H1 (cell line): ENCODE measurements around the gene NUDT9. TPM values are rescaled to one million over a fixed set of nuclear protein-coding genes. Genes with fewer than 3 reads are reported as not detected.

ENCODE experiments used
- CTCF ChIA-PET: fragments of 300-600 bp; sonication (Branson Sonifier 250); formaldehyde crosslinking; loops from one replicate; lab custom pipeline; 2021; ENCODE audit not compliant: partially characterized antibody; lab: Charles Lee
- POLR2A ChIA-PET: fragments of 300-600 bp; sonication (Branson Sonifier 250); formaldehyde crosslinking; loops from one replicate; lab custom pipeline; 2021; ENCODE audit warnings: inconsistent platforms; ENCODE audit not compliant: partially characterized antibody; lab: Charles Lee
- DNase-seq, 2 experiments: peaks; one replicate each; pipeline versions ENCODE4 v3.0.0 to v3.0.0-alpha.2; 2010 to 2022; ENCODE audit warnings: low spot score in 2 of 2, low read depth in 1 of 2, mixed read lengths in 1 of 2
- FAIRE-seq: peaks from 2 replicates; lab custom pipeline; 2011; peaks lifted over from hg19 to GRCh38; lab: Jason Lieb, UNC
- H2AFZ ChIP-seq: 2 replicates; pipeline ENCODE4 v1.8.1; 2012; ENCODE audit warnings: low read length, inconsistent platforms
- H2AK5ac ChIP-seq: 2 replicates; pipeline ENCODE4 v1.6.1; 2013; ENCODE audit warnings: low read depth, low read length
- H2BK120ac ChIP-seq: replicated peaks from 2 replicates; pipeline ENCODE3; 2013; ENCODE audit warnings: low read depth, low read length, inconsistent platforms
- H2BK12ac ChIP-seq: 2 replicates; pipeline ENCODE4 v1.6.1; 2013; ENCODE audit warnings: low read depth, low read length
- H2BK15ac ChIP-seq: 2 replicates; pipeline ENCODE4 v1.6.1; 2013; ENCODE audit warnings: low read length
- H2BK20ac ChIP-seq: 2 replicates; pipeline ENCODE4 v1.6.1; 2013; ENCODE audit warnings: low read length
- H2BK5ac ChIP-seq: 2 replicates; pipeline ENCODE4 v1.6.1; 2013; ENCODE audit warnings: low read depth, low read length
- H3K14ac ChIP-seq: 2 replicates; pipeline ENCODE4 v1.6.1; 2013; ENCODE audit warnings: inconsistent platforms; ENCODE audit not compliant: insufficient read length
- H3K18ac ChIP-seq: 2 replicates; pipeline ENCODE4 v1.6.1; 2013; ENCODE audit warnings: low read length; ENCODE audit errors: extremely low read depth
- H3K23ac ChIP-seq: 2 replicates; pipeline ENCODE4 v1.6.1; 2013; ENCODE audit warnings: inconsistent platforms; ENCODE audit not compliant: insufficient read length
- H3K23me2 ChIP-seq: 2 replicates; pipeline ENCODE4 v1.6.1; 2013; ENCODE audit warnings: low read depth, low read length
- H3K27ac ChIP-seq: 2 replicates; pipeline ENCODE4 v1.6.1; 2011; ENCODE audit warnings: low read depth, low read length, inconsistent platforms
- H3K27me3 ChIP-seq, 4 experiments: replicated peaks in 1 of 4; 1 replicate in 1 of 4; 2 replicates in 3 of 4; pipeline versions ENCODE4 v1.6.1 to v1.8.1; 2011 to 2013; ENCODE audit warnings: low read length in 3 of 4, mild to moderate bottlenecking in 3 of 4, inconsistent platforms in 2 of 4, mixed read lengths in 2 of 4, moderate library complexity in 1 of 4; ENCODE audit not compliant: control insufficient read depth in 3 of 4, insufficient read depth in 3 of 4; ENCODE audit errors: extremely low read depth in 1 of 4
- H3K36me3 ChIP-seq, 4 experiments: 2 replicates each; pipeline versions ENCODE4 v1.6.1 to v1.8.1; 2011 to 2013; ENCODE audit warnings: mild to moderate bottlenecking in 4 of 4, low read length in 3 of 4, moderate library complexity in 2 of 4, control low read depth in 1 of 4, inconsistent platforms in 1 of 4; ENCODE audit not compliant: insufficient read depth in 4 of 4, control insufficient read depth in 2 of 4
- H3K4ac ChIP-seq: replicated peaks from 2 replicates; pipeline ENCODE3; 2013; ENCODE audit warnings: low read length, low read depth, mixed read lengths, inconsistent platforms; ENCODE audit not compliant: insufficient read length
- H3K4me1 ChIP-seq, 4 experiments: replicated peaks in 1 of 4; 1 replicate in 1 of 4; 2 replicates in 3 of 4; pipeline versions ENCODE4 v1.6.1 to v1.8.1; 2011 to 2013; ENCODE audit warnings: low read length in 3 of 4, inconsistent platforms in 2 of 4, mixed read lengths in 1 of 4; ENCODE audit not compliant: insufficient read depth in 4 of 4, control insufficient read depth in 3 of 4
- H3K4me2 ChIP-seq, 2 experiments: 2 replicates each; pipeline versions ENCODE4 v1.6.1 to v1.8.1; 2011 to 2013; ENCODE audit warnings: low read depth in 2 of 2, low read length in 2 of 2, control low read depth in 1 of 2, inconsistent platforms in 1 of 2, mild to moderate bottlenecking in 1 of 2; ENCODE audit not compliant: insufficient read depth in 1 of 2
- H3K4me3 ChIP-seq, 4 experiments: fragments of 200-600, 300-600 bp in 1 of 4; sonication (generic), shearing (Covaris generic), sonication (Bioruptor Twin) in 1 of 4; 2 replicates each; pipeline versions ENCODE4 v1.5.1 to v1.8.1; 2011 to 2016; ENCODE audit warnings: low read length in 4 of 4, low read depth in 3 of 4, control low read depth in 2 of 4, inconsistent platforms in 2 of 4, mild to moderate bottlenecking in 2 of 4, mixed read lengths in 1 of 4, moderate library complexity in 1 of 4; ENCODE audit not compliant: insufficient read depth in 2 of 4; ENCODE audit errors: extremely low read depth in 1 of 4
- H3K56ac ChIP-seq: replicated peaks from 2 replicates; pipeline ENCODE3; 2013; ENCODE audit warnings: low read depth, mild to moderate bottlenecking, mixed read lengths, low read length, inconsistent platforms; ENCODE audit not compliant: insufficient read length
- H3K79me1 ChIP-seq: 2 replicates; pipeline ENCODE4 v1.6.1; 2013; ENCODE audit warnings: low read depth, low read length, control low read depth
- H3K79me2 ChIP-seq, 2 experiments: 2 replicates each; pipeline versions ENCODE4 v1.6.1 to v1.8.1; 2012 to 2013; ENCODE audit warnings: low read length in 2 of 2, mild to moderate bottlenecking in 2 of 2, inconsistent platforms in 1 of 2; ENCODE audit not compliant: insufficient read depth in 2 of 2, control insufficient read depth in 1 of 2
- H3K9ac ChIP-seq, 4 experiments: replicated peaks in 1 of 4; 1 replicate in 1 of 4; 2 replicates in 3 of 4; pipeline versions ENCODE4 v1.6.1 to v1.8.1; 2011 to 2013; ENCODE audit warnings: low read depth in 3 of 4, low read length in 3 of 4, control low read depth in 2 of 4, mild to moderate bottlenecking in 2 of 4, moderate library complexity in 2 of 4, inconsistent platforms in 1 of 4; ENCODE audit errors: extremely low read depth in 1 of 4
- H3K9me3 ChIP-seq, 2 experiments: 2 replicates each; pipeline versions ENCODE4 v1.6.1 to v1.8.1; 2012 to 2013; ENCODE audit warnings: mild to moderate bottlenecking in 2 of 2, moderate library complexity in 2 of 2, control low read depth in 1 of 2, inconsistent platforms in 1 of 2, low read depth in 1 of 2, low read length in 1 of 2, mixed read lengths in 1 of 2; ENCODE audit not compliant: insufficient read depth in 2 of 2
- H4K20me1 ChIP-seq, 2 experiments: replicated peaks in 1 of 2; 2 replicates each; pipeline versions ENCODE3 to v1.8.1; 2011 to 2013; ENCODE audit warnings: inconsistent platforms in 2 of 2, low read length in 2 of 2, mild to moderate bottlenecking in 1 of 2; ENCODE audit not compliant: insufficient read depth in 2 of 2, control insufficient read depth in 1 of 2
- H4K5ac ChIP-seq: 2 replicates; pipeline ENCODE4 v1.6.1; 2013; ENCODE audit warnings: low read length, low read depth, mixed read lengths, inconsistent platforms; ENCODE audit not compliant: insufficient read length
- H4K8ac ChIP-seq: 2 replicates; pipeline ENCODE4 v1.8.0; 2013; ENCODE audit warnings: mild to moderate bottlenecking, moderate library complexity, low read length, inconsistent platforms; ENCODE audit not compliant: insufficient read depth; ENCODE audit errors: extremely low read depth
- H4K91ac ChIP-seq: replicated peaks from 2 replicates; pipeline ENCODE3; 2013; ENCODE audit warnings: low read length, mixed read lengths, inconsistent platforms; ENCODE audit not compliant: insufficient read length
- RNF2 ChIP-seq: fragments of 200-900, 300-1000 bp; sonication (generic); IDR thresholded peaks from 2 replicates; pipeline ENCODE4 v1.7.1; 2016; ENCODE audit warnings: borderline replicate concordance, low read depth, mild to moderate bottlenecking, antibody characterized with exemption, low read length; ENCODE audit not compliant: poor library complexity, severe bottlenecking; ENCODE audit errors: missing control alignments
- WGBS, 2 experiments: shearing (Covaris generic) in 1 of 2; methylation state at CpG; one replicate each; pipeline versions ENCODE4 v1.1.6 to v1.1.7; 2013 to 2015; ENCODE audit warnings: low lambda C conversion rate in 2 of 2, mixed read lengths in 2 of 2, inconsistent platforms in 1 of 2, low coverage in 1 of 2, missing lambda C conversion rate in 1 of 2; ENCODE audit not compliant: insufficient replicate concordance in 2 of 2, insufficient coverage in 1 of 2, insufficient read length in 1 of 2; ENCODE audit errors: extremely low coverage in 1 of 2, missing lambda C conversion rate in 1 of 2; 5-methylcytosine and 5-hydroxymethylcytosine counted together
- polyA plus RNA-seq, 7 experiments: library from polyadenylated mRNA; depleted of rRNA in 3 of 7; stranded (reverse) in 5 of 7; unstranded in 2 of 7; fragments of >200 nt in 5 of 7; fragments of 200-250 nt in 2 of 7; gene quantifications; 1 replicate in 5 of 7; 2 replicates in 1 of 7; 4 replicates in 1 of 7; pipeline versions ENCODE4 v1.2.1 to v1.2.3, GENCODE V29; 2011 to 2013; ENCODE audit warnings: missing spikeins in 2 of 7, mixed read lengths in 2 of 7
- total RNA-seq: library from RNA; stranded (reverse); fragmentation: NEBNext Ultra II Directional; extraction: Animal tissue kit (Norgen Biotek cat#: 25700); gene quantifications from 2 replicates; pipeline ENCODE4 v1.2.1, GENCODE V29; 2021

Gene NUDT9
- total and polyA plus RNA-seq, 2 of the 8 experiments (the other 6 are each of a cell fraction or from before 2014, with no cell fraction given): 13.2 to 27.6 TPM

DNA sequence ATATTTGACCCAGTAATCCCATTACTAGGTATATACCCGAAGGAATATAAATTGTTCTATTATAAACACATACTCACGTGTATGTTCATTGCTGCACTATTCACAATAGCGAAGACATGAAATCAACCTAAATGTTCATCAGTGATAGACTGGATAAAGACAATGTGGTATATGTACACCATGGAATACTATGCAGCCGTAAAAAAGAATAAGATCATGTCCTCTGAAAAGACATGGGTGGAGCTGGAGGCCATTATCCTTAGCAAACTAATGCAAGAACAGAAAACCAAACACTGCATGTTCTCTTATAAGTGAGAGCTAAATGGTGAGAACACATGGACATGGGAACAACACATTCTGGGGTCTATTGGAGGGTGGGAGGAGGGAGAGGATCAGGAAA lies 36.5 kb downstream of the NUDT9 start:
- Histone ChIP-seq H3K9me3 (0 out of 4 replicates have a peak, but pooled peaks cover 0 to 2% of the 10 kb centered on the region in 2 experiments), H2AK5ac (no peak overlapping the region), H3K4ac (no peak overlapping the region), H3K27me3 (no peaks in the 10 kb centered on the region), H2BK15ac (no peak overlapping the region), H4K8ac (no peak overlapping the region), H3K4me2 (no peak overlapping the region), H2AFZ (no peak overlapping the region), H3K4me3 (no peak overlapping the region), H3K79me1 (no peaks in the 10 kb centered on the region), H3K23me2 (no peaks in the 10 kb centered on the region), H4K5ac (no peak overlapping the region), H3K36me3 (peaks cover 0 to 10% (median 6%) of the 10 kb centered on the region in 4 experiments; a peak in 4 of 8 replicates), H2BK120ac (no peak overlapping the region), H3K23ac (no peak overlapping the region), H3K56ac (no peak overlapping the region), H3K18ac (no peak overlapping the region), H3K27ac (no peak overlapping the region), H4K91ac (no peak overlapping the region), H3K79me2 (no peaks in the 10 kb centered on the region), H3K9ac (no peak overlapping the region), H3K14ac (no peak overlapping the region), H4K20me1 (no peaks in the 10 kb centered on the region), H2BK20ac (no peak overlapping the region), H3K4me1 (peaks cover 0 to 5% (median 0%) of the 10 kb centered on the region in 4 experiments; a peak in 1 of 7 replicates), H2BK5ac (no peak overlapping the region), H2BK12ac (no peak overlapping the region)
- ChIA-PET CTCF (interaction anchor here (1.4 to 3.6 kb wide), 2 partner anchors 8 to 11 kb away, joined by 3 to 19 read pairs; no protein-coding TSS in a partner anchor), POLR2A (interaction anchor here (1.0 kb wide), 1 partner anchor 37 kb away, joined by 3 read pairs; the partner anchor contains the start of gene NUDT9)
- DNase-seq: no peak
- 92% methylated on average over 4 of the region's 4 CpGs; no CpG with 5 or more reads in 1 of the 2 experiments for WGBS, 2 experiments
- no peak for FAIRE-seq
- no peak for TF ChIP-seq RNF2
